ENCODE measurements around the gene CERS3. TPM values are rescaled to one million over a fixed set of nuclear protein-coding genes. Genes with fewer than 3 reads are reported as not detected.

CERS3 gene
- total and polyA plus RNA-seq, 10 of the 15 experiments (the other 5 are each of a cell fraction or from before 2014, with no cell fraction given): not detected

DNA sequence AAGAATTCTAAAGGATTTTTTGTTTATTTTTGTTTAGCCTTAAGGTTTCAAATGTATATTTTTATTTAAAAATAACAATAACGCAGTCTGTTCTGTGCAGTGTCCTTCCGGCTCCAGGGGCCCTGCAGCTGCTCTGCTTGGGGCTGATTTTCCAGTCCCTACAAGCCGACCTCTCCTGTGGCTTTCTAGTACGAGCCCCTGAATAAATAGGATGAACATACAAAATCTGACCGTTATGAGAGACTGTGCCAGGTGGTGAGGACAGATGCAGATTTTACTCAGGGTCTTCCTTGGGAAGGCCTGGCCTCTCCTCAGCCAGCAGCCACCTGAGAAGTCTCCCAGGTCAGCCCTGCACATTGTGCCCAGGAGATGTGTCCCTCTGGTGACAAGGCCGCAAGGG, 127.8 kb downstream of the CERS3 start:
- SMC1A ChIA-PET (ENCODE audit: uncharacterized antibody, unreplicated experiment): no interaction called here
- Histone ChIP-seq H3K9me3 (replicated peaks; ENCODE audit: control insufficient read depth, insufficient read depth, low read length) (no peaks in the 10 kb centered on the region), H3K4me1 (ENCODE audit: control insufficient read depth, insufficient read depth, low read length) (no peaks in the 10 kb centered on the region), H2AFZ (ENCODE audit: control insufficient read depth, low read depth, low read length) (no peak overlapping the region), H3K79me2 (ENCODE audit: control insufficient read depth, insufficient read depth, low read length) (no peaks in the 10 kb centered on the region), H3K4me2 (ENCODE audit: control insufficient read depth, insufficient read depth) (no peak overlapping the region), H3K4me3 (no peak overlapping the region), H3K27ac (ENCODE audit: control insufficient read depth, insufficient read depth) (no peak overlapping the region), H3K27me3 (replicated peaks in 1 of 2; ENCODE audit: control insufficient read depth in 2 of 2, insufficient read depth in 2 of 2, low read length in 1 of 2) (no peaks in the 10 kb centered on the region), H4K20me1 (ENCODE audit: control insufficient read depth, insufficient read depth) (no peaks in the 10 kb centered on the region), H3K9ac (ENCODE audit: control insufficient read depth, insufficient read depth, low read length) (no peak overlapping the region), H3K36me3 (ENCODE audit: control insufficient read depth in 2 of 2, insufficient read depth in 2 of 2, low read length in 1 of 2) (no peaks in the 10 kb centered on the region)
- RAD21 ChIA-PET (ENCODE audit: unreplicated experiment): no interaction called here
- in situ Hi-C loops (cut with MboI) (no loop called here), intact Hi-C loops (cut with micrococcal nuclease; ENCODE audit: unreplicated experiment) (no loop called here)
- no TSS peak for BruUV-seq (replicated peaks)
- CTCF ChIA-PET: no interaction called here
- no peak for ATAC-seq
- no peak for DNase-seq (ENCODE audit: low read depth, low spot score)
- POLR2A ChIA-PET: no interaction called here
- TF ChIP-seq SREBF2 (IDR thresholded peaks at IDR 0.05; ENCODE audit: low read length): no peak
- TF ChIP-seq TCF7 (IDR thresholded peaks at IDR 0.05; ENCODE audit: borderline replicate concordance): no peak
- TF ChIP-seq, protein P1, sequence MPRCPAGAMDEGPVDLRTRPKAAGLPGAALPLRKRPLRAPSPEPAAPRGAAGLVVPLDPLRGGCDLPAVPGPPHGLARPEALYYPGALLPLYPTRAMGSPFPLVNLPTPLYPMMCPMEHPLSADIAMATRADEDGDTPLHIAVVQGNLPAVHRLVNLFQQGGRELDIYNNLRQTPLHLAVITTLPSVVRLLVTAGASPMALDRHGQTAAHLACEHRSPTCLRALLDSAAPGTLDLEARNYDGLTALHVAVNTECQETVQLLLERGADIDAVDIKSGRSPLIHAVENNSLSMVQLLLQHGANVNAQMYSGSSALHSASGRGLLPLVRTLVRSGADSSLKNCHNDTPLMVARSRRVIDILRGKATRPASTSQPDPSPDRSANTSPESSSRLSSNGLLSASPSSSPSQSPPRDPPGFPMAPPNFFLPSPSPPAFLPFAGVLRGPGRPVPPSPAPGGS (IDR thresholded peaks at IDR 0.05; ENCODE audit: borderline replicate concordance, insufficient read depth, low read depth, low read length, poor library complexity, severe bottlenecking): no peak
- TF ChIP-seq YY1 (IDR thresholded peaks at IDR 0.05; ENCODE audit: low read depth, low read length): no peak
- no peak for TF ChIP-seq SUZ12 (IDR thresholded peaks at IDR 0.05; ENCODE audit: unreplicated experiment)
- no peak for TF ChIP-seq FOXK2 (IDR thresholded peaks at IDR 0.05)
- TF ChIP-seq, protein P2, sequence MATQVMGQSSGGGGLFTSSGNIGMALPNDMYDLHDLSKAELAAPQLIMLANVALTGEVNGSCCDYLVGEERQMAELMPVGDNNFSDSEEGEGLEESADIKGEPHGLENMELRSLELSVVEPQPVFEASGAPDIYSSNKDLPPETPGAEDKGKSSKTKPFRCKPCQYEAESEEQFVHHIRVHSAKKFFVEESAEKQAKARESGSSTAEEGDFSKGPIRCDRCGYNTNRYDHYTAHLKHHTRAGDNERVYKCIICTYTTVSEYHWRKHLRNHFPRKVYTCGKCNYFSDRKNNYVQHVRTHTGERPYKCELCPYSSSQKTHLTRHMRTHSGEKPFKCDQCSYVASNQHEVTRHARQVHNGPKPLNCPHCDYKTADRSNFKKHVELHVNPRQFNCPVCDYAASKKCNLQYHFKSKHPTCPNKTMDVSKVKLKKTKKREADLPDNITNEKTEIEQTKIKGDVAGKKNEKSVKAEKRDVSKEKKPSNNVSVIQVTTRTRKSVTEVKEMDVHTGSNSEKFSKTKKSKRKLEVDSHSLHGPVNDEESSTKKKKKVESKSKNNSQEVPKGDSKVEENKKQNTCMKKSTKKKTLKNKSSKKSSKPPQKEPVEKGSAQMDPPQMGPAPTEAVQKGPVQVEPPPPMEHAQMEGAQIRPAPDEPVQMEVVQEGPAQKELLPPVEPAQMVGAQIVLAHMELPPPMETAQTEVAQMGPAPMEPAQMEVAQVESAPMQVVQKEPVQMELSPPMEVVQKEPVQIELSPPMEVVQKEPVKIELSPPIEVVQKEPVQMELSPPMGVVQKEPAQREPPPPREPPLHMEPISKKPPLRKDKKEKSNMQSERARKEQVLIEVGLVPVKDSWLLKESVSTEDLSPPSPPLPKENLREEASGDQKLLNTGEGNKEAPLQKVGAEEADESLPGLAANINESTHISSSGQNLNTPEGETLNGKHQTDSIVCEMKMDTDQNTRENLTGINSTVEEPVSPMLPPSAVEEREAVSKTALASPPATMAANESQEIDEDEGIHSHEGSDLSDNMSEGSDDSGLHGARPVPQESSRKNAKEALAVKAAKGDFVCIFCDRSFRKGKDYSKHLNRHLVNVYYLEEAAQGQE (IDR thresholded peaks at IDR 0.05; ENCODE audit: low read depth, low read length): no peak
- TF ChIP-seq NR2F1 (conservative IDR thresholded peaks at IDR 0.05): no peak
- TF ChIP-seq SIX5 (IDR thresholded peaks at IDR 0.05; ENCODE audit: low read depth, low read length, severe bottlenecking): no peak
- TF ChIP-seq POLR2A (IDR thresholded peaks at IDR 0.05; ENCODE audit: low read depth, low read length): no peak
- no peak for TF ChIP-seq POLR2AphosphoS2 (IDR thresholded peaks at IDR 0.05; ENCODE audit: low read depth, low read length)
- TF ChIP-seq YBX1 (IDR thresholded peaks at IDR 0.05): no peak
- TF ChIP-seq FOXM1 (IDR thresholded peaks at IDR 0.05; ENCODE audit: low read depth, low read length): no peak
- TF ChIP-seq CBX5 (IDR thresholded peaks at IDR 0.05; ENCODE audit: low read depth): no peak
- TF ChIP-seq, protein P3, sequence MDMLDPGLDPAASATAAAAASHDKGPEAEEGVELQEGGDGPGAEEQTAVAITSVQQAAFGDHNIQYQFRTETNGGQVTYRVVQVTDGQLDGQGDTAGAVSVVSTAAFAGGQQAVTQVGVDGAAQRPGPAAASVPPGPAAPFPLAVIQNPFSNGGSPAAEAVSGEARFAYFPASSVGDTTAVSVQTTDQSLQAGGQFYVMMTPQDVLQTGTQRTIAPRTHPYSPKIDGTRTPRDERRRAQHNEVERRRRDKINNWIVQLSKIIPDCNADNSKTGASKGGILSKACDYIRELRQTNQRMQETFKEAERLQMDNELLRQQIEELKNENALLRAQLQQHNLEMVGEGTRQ (IDR thresholded peaks at IDR 0.05; ENCODE audit: borderline replicate concordance, low read depth, low read length): no peak
- no peak for TF ChIP-seq ZNF274 (IDR thresholded peaks at IDR 0.05; ENCODE audit: insufficient read depth, insufficient read length)
- 35% methylated on average over 6 of the region's 6 CpGs for WGBS (ENCODE audit: insufficient coverage, insufficient replicate concordance, low lambda C conversion rate, missing lambda C conversion rate)
- FAIRE-seq: no peak
